ENCODE data around the gene SCN8A.
"Not testable (repeated sequence)": the region's sequence is repeated elsewhere in the genome, so short reads cannot be mapped to it uniquely, and the experiment has no call there.

SCN8A gene

DNA sequence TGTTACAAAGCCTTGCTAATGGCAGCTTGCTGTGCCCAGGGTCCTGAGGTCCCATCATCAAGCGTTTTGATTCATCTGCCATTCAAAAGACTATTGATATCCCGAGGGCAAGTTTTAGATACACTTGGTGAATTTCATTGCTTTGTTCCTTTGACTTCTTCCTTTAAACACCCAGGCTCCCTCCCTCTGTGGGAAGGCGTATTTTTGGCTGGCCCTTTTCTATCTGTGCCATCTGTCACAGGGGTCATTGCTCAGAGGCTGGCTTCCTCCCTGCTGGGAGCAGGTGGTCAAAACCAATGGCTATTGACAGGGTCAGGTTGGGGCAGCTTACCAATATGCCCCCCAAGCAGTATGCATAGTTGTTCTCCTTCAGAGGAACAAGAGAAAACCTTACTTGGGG lies 40.0 kb downstream of the SCN8A start:
- in situ Hi-C loops (cut with HindIII; ENCODE audit: low pct_unique_long_range_greater_than_20kb, low sequenced_read_pairs), result no loop called here
- no peak for TF ChIP-seq JUND (IDR thresholded peaks at IDR 0.05; ENCODE audit: low read depth)
- DNase-seq (ENCODE audit: low read depth in 1 of 2, low spot score in 1 of 2), result no peak

DNA sequence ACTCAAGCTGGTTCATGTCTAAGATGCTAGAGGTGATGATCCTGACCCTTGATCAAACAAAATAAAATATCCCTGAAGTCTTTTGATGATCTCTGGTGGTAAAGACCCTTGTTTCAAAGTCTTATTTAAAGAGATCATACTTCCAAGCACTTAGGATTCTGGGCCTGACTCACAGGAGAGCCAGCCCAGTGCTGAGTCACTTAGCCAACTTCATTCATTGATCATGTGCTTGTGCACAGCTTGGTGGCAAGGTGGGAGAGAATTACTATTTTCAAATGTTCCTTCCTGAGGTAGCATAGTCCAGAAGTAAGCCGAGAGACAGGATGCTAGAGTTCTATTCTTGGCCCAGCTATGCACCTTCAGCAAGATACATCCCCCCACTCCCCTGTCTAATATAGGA lies 40.6 kb downstream of the SCN8A start:
- no peak for TF ChIP-seq JUND (IDR thresholded peaks at IDR 0.05; ENCODE audit: low read depth)

GRCh38 chr12:51632623-51633022 lies 41.6 kb downstream of the SCN8A start:
- no peak for DNase-seq (ENCODE audit: low read depth in 1 of 2, low spot score in 1 of 2)
- in situ Hi-C loops (cut with HindIII; ENCODE audit: low pct_unique_long_range_greater_than_20kb, low sequenced_read_pairs), result no loop called here
- no peak for TF ChIP-seq JUND (IDR thresholded peaks at IDR 0.05; ENCODE audit: low read depth)

More for the DNA sequence above, 40.6 kb downstream of the SCN8A start:
- DNase-seq (ENCODE audit: low read depth in 1 of 2, low spot score in 1 of 2), result no peak
- in situ Hi-C loops (cut with HindIII; ENCODE audit: low pct_unique_long_range_greater_than_20kb, low sequenced_read_pairs), result no loop called here

GRCh38 chr12:51635346-51635745 lies 44.3 kb downstream of the SCN8A start:
- DNase-seq (ENCODE audit: low read depth in 1 of 2, low spot score in 1 of 2), result no peak
- in situ Hi-C loops (cut with HindIII; ENCODE audit: low pct_unique_long_range_greater_than_20kb, low sequenced_read_pairs), result no loop called here
- no peak for TF ChIP-seq JUND (IDR thresholded peaks at IDR 0.05; ENCODE audit: low read depth)

GRCh38 chr12:51636581-51636980 lies 45.5 kb downstream of the SCN8A start:
- TF ChIP-seq JUND (IDR thresholded peaks at IDR 0.05; ENCODE audit: low read depth), result no peak
- DNase-seq (ENCODE audit: low read depth in 1 of 2, low spot score in 1 of 2), result no peak
- in situ Hi-C loops (cut with HindIII; ENCODE audit: low pct_unique_long_range_greater_than_20kb, low sequenced_read_pairs), result no loop called here

GRCh38 chr12:51636986-51637385 lies 46.0 kb downstream of the SCN8A start:
- DNase-seq (ENCODE audit: low read depth in 1 of 2, low spot score in 1 of 2), result no peak
- in situ Hi-C loops (cut with HindIII; ENCODE audit: low pct_unique_long_range_greater_than_20kb, low sequenced_read_pairs), result no loop called here
- TF ChIP-seq JUND (IDR thresholded peaks at IDR 0.05; ENCODE audit: low read depth), result no peak

DNA sequence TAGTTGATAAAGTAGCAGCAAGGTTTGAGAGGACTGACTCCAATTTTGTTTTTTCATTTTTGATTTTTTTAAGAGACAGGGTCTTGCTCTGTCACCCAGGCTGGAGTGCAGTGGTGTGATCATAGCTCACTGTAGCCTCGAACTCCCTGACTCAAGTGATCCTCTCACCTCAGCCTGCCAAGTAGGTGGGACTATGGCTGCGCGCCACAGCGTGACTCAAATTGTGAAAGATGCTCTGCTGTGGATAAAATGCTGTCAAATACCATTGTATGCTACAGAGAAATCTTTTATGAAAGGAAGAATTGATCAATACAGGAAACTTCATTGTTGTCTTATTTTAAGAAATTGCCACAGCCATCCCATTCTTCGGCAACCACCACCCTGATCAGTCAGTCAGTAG lies 48.3 kb downstream of the SCN8A start:
- in situ Hi-C loops (cut with HindIII; ENCODE audit: low pct_unique_long_range_greater_than_20kb, low sequenced_read_pairs), result no loop called here
- no peak for TF ChIP-seq JUND (IDR thresholded peaks at IDR 0.05; ENCODE audit: low read depth)
- DNase-seq (ENCODE audit: low read depth in 1 of 2, low spot score in 1 of 2), result no peak

GRCh38 chr12:51642286-51642685 lies 51.3 kb downstream of the SCN8A start:
- no peak for TF ChIP-seq JUND (IDR thresholded peaks at IDR 0.05; ENCODE audit: low read depth)
- in situ Hi-C loops (cut with HindIII; ENCODE audit: low pct_unique_long_range_greater_than_20kb, low sequenced_read_pairs), result no loop called here

DNA sequence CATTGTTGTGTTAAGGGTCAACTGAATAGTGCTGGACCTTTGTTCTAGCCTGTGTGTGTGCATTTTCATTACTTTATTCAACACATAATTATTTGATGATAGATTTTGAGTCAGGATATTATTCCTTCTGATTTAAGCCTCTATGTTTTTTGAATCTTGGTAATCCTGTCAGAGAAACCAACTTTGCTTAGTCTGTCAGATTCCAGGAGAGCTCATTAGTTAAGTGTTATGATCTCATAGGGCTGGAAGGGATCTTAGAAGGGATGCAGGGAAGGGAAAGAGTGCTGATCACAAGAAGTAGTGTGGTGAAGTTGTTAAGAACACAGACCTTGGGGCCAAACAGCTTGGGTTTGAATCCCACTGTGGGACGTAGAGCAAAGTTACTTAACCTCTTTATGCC lies 52.9 kb downstream of the SCN8A start:
- TF ChIP-seq JUND (IDR thresholded peaks at IDR 0.05; ENCODE audit: low read depth), result no peak
- in situ Hi-C loops (cut with HindIII; ENCODE audit: low pct_unique_long_range_greater_than_20kb, low sequenced_read_pairs), result no loop called here
- DNase-seq (ENCODE audit: low read depth in 1 of 2, low spot score in 1 of 2), result no peak

More at GRCh38 chr12:51642286-51642685, 51.3 kb downstream of the SCN8A start:
- no peak for DNase-seq (ENCODE audit: low read depth in 1 of 2, low spot score in 1 of 2)

GRCh38 chr12:51644691-51645090 lies 53.7 kb downstream of the SCN8A start:
- in situ Hi-C loops (cut with HindIII; ENCODE audit: low pct_unique_long_range_greater_than_20kb, low sequenced_read_pairs), result not testable (repeated sequence)

DNA sequence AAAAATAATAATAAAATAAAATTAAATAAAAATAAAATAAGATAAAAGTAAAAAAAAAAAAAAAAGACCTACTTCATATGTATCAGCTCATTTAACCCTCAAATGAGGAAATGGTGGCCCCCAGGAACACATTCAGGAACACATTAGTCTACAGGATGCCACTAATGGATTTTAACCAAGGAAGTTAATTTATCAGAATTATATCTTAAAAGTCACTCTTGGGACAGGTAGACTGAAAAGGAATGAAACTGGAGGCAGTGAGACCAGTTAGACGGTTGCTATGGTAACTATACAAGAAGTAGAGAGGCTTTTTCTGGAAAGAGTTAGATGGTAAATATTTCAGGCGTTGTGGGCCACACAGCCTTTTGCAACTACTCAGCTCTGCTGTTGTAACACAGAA lies 54.9 kb downstream of the SCN8A start:
- TF ChIP-seq JUND (IDR thresholded peaks at IDR 0.05; ENCODE audit: low read depth), result no peak
- no peak for DNase-seq (ENCODE audit: low read depth in 1 of 2, low spot score in 1 of 2)
- in situ Hi-C loops (cut with HindIII; ENCODE audit: low pct_unique_long_range_greater_than_20kb, low sequenced_read_pairs), result no loop called here

More at GRCh38 chr12:51644691-51645090, 53.7 kb downstream of the SCN8A start:
- DNase-seq (ENCODE audit: low read depth in 1 of 2, low spot score in 1 of 2), result not testable (repeated sequence)

GRCh38 chr12:51647647-51648046 lies 56.6 kb downstream of the SCN8A start:
- in situ Hi-C loops (cut with HindIII; ENCODE audit: low pct_unique_long_range_greater_than_20kb, low sequenced_read_pairs), result no loop called here
- no peak for TF ChIP-seq JUND (IDR thresholded peaks at IDR 0.05; ENCODE audit: low read depth)
- no peak for DNase-seq (ENCODE audit: low read depth in 1 of 2, low spot score in 1 of 2)

DNA sequence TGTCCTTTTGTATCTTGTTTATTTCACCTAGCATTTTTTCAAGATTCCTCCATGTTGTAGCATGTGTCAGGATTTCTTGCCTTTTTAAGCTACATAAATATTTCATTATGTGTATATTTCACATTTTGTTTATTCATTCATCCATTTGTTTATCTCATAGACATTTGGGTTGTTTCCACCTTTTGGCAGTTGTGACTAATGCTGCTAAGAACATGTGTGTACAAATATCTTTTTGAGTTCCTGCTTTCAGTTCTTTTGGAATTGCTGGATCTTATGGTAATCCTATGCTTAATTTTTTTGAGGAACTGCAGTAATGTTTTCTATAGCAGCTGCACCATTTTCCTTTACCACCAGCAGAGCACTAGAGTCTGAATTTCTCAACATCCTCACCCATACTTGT lies 62.4 kb downstream of the SCN8A start:
- no peak for TF ChIP-seq JUND (IDR thresholded peaks at IDR 0.05; ENCODE audit: low read depth)
- DNase-seq (ENCODE audit: low read depth in 1 of 2, low spot score in 1 of 2), result no peak
- in situ Hi-C loops (cut with HindIII; ENCODE audit: low pct_unique_long_range_greater_than_20kb, low sequenced_read_pairs), result no loop called here

DNA sequence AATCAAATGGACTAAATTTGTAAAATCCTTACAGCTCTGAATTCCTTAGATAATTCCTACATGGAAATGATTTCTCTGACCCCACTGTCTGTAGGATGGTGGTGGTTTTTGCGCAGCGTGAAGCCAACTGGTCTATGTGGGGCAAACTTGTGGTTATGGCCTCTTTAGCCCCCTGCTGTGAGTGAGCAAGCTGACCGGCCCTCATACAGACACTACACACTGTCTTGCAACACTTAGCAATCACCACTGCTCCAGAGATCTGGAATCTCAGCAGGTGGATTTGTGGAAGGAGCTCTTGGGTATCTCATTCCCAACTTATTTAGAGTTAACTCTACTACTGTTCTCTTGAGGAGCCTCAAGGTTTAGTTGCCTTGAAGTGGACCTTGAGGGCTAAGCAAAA lies 70.2 kb downstream of the SCN8A start:
- DNase-seq (ENCODE audit: low read depth in 1 of 2, low spot score in 1 of 2), result no peak
- in situ Hi-C loops (cut with HindIII; ENCODE audit: low pct_unique_long_range_greater_than_20kb, low sequenced_read_pairs), result no loop called here
- no peak for TF ChIP-seq JUND (IDR thresholded peaks at IDR 0.05; ENCODE audit: low read depth)

All from T47D (cell line).